Keratinocyte (primary cell): ENCODE measurements around the gene SLC25A43. TPM values are rescaled to one million over a fixed set of nuclear protein-coding genes. Genes with fewer than 3 reads are reported as not detected.

Source experiments
- DNase-seq: peaks from one replicate; pipeline ENCODE4 v3.0.0-alpha.2; 2011; ENCODE audit warnings: low read depth, missing footprints, low spot score
- FAIRE-seq: peaks from 2 replicates; lab custom pipeline; 2011; peaks lifted over from hg19 to GRCh38; lab: Jason Lieb, UNC
- H2AFZ ChIP-seq: 2 replicates; pipeline ENCODE4 v1.6.0; 2012; ENCODE audit warnings: low read length, control low read depth, inconsistent platforms; ENCODE audit not compliant: control insufficient read depth
- H3K27ac ChIP-seq: 2 replicates; pipeline ENCODE4 v1.5.1; 2011; ENCODE audit warnings: low read length; ENCODE audit not compliant: control insufficient read depth, insufficient read depth
- H3K27me3 ChIP-seq: 3 replicates; pipeline ENCODE4 v1.6.0; 2011; ENCODE audit warnings: low read length; ENCODE audit not compliant: control insufficient read depth, insufficient read depth; ENCODE audit errors: extremely low read depth
- H3K36me3 ChIP-seq, 2 experiments: 2 replicates in 1 of 2; 3 replicates in 1 of 2; pipeline ENCODE4 v1.5.1; 2011; ENCODE audit warnings: low read length in 2 of 2, mild to moderate bottlenecking in 1 of 2; ENCODE audit not compliant: control insufficient read depth in 2 of 2, insufficient read depth in 2 of 2; ENCODE audit errors: extremely low read depth in 1 of 2
- H3K4me1 ChIP-seq: 3 replicates; pipeline ENCODE4 v1.5.1; 2011; ENCODE audit warnings: low read length; ENCODE audit not compliant: control insufficient read depth, insufficient read depth; ENCODE audit errors: extremely low read depth
- H3K4me2 ChIP-seq: 3 replicates; pipeline ENCODE4 v1.6.0; 2011; ENCODE audit warnings: low read depth, low read length; ENCODE audit not compliant: control insufficient read depth, insufficient read depth; ENCODE audit errors: extremely low read depth
- H3K4me3 ChIP-seq, 3 experiments: fragments of 200-600 bp in 1 of 3; sonication (generic) in 1 of 3; 2 replicates in 2 of 3; 3 replicates in 1 of 3; pipeline ENCODE4 v1.5.1; 2011 to 2016; ENCODE audit warnings: low read length in 3 of 3, mild to moderate bottlenecking in 3 of 3, control low read depth in 2 of 3, inconsistent platforms in 1 of 3, low read depth in 1 of 3, mixed read lengths in 1 of 3, mixed run types in 1 of 3, moderate library complexity in 1 of 3; ENCODE audit not compliant: control insufficient read depth in 2 of 3, insufficient read depth in 2 of 3; ENCODE audit errors: extremely low read depth in 1 of 3
- H3K79me2 ChIP-seq: 2 replicates; pipeline ENCODE4 v1.6.0; 2012; ENCODE audit warnings: low read length; ENCODE audit not compliant: control insufficient read depth, insufficient read depth
- H3K9ac ChIP-seq: 3 replicates; pipeline ENCODE4 v1.6.0; 2011; ENCODE audit warnings: low read length; ENCODE audit not compliant: control insufficient read depth, insufficient read depth; ENCODE audit errors: extremely low read depth
- H3K9me1 ChIP-seq: 3 replicates; pipeline ENCODE4 v1.6.0; 2011; ENCODE audit warnings: low read length; ENCODE audit not compliant: control insufficient read depth, insufficient read depth; ENCODE audit errors: extremely low read depth
- H3K9me3 ChIP-seq: 2 replicates; pipeline ENCODE4 v1.5.1; 2012; ENCODE audit warnings: low read depth, low read length; ENCODE audit not compliant: control insufficient read depth
- H4K20me1 ChIP-seq: 3 replicates; pipeline ENCODE4 v1.6.0; 2011; ENCODE audit warnings: low read length; ENCODE audit not compliant: control insufficient read depth, insufficient read depth; ENCODE audit errors: extremely low read depth
- EZH2 ChIP-seq: IDR thresholded peaks from one replicate; pipeline ENCODE4 v1.6.1; 2012; ENCODE audit warnings: inconsistent platforms, mild to moderate bottlenecking, low read length, moderate library complexity
- dilution Hi-C: fragments of 300-500 bp; cut with MboI; formaldehyde crosslinking; loops from one replicate; pipeline ENCODE4 v1.7.0; 2020; ENCODE audit warnings: low sequenced_read_pairs; ENCODE audit not compliant: extremely low pct_ligation_motif_present
- polyA plus RNA-seq, 5 experiments: library from polyadenylated mRNA; depleted of rRNA in 3 of 5; stranded (reverse) in 3 of 5; stranded (forward) in 1 of 5; unstranded in 1 of 5; fragments of >200 nt; gene quantifications; 1 replicate in 1 of 5; 2 replicates in 3 of 5; 3 replicates in 1 of 5; pipeline versions ENCODE4 v1.2.1 to v1.2.3, GENCODE V29; 2011 to 2012; ENCODE audit warnings: missing spikeins in 2 of 5, low read depth in 1 of 5, low replicate concordance in 1 of 5
- TF ChIP-seq, protein P1 (sequence below), 3 experiments: IDR thresholded peaks in 1 of 3; conservative IDR thresholded peaks in 1 of 3; optimal IDR thresholded peaks in 1 of 3; 2 replicates in 2 of 3; 3 replicates in 1 of 3; pipeline versions ENCODE3 to v1.5.1; 2011; ENCODE audit warnings: low read length in 3 of 3, mild to moderate bottlenecking in 3 of 3, moderate library complexity in 2 of 3, control low read depth in 1 of 3, inconsistent platforms in 1 of 3; ENCODE audit not compliant: insufficient read depth in 2 of 3; ENCODE audit errors: extremely low read depth in 1 of 3

Gene SLC25A43
- polyA plus RNA-seq, 1 donor (not counting 4 experiments of a cell fraction or from before 2014, with no cell fraction given) = 23.0 TPM

DNA sequence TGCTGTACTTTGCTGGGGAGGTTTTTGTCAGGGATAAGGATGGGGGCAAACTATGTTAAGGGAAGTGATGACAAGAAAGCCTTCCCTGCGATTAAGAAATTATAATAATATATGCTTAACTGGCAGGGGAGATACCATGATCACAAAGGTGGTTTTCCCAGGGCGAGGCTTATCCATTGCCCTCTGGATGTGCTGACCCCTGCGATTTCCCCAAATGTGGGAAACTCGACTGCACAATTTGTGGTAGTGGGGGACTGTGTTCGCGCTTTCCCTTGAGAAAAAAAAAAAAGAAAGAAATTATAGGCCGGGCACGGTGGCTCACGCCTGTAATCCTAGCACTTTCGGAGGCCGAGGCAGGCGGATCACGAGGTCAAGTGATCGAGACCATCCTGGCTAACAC lies 24.5 kb downstream of the SLC25A43 start:
- Histone ChIP-seq H3K27ac (no peak overlapping the region), H3K9me1 (no peaks in the 10 kb centered on the region), H4K20me1 (no peaks in the 10 kb centered on the region), H2AFZ (no peak overlapping the region), H3K79me2 (no peaks in the 10 kb centered on the region), H3K9ac (no peak overlapping the region), H3K4me1 (no peaks in the 10 kb centered on the region), H3K9me3 (no peaks in the 10 kb centered on the region), H3K36me3 (peaks cover 0 to 5% of the 10 kb centered on the region in 2 experiments), H3K4me3 (no peak overlapping the region), H3K4me2 (no peak overlapping the region), H3K27me3 (no peaks in the 10 kb centered on the region)
- DNase-seq (no peak), FAIRE-seq (no peak)
- dilution Hi-C loops = no loop called here
- TF ChIP-seq, protein P1, sequence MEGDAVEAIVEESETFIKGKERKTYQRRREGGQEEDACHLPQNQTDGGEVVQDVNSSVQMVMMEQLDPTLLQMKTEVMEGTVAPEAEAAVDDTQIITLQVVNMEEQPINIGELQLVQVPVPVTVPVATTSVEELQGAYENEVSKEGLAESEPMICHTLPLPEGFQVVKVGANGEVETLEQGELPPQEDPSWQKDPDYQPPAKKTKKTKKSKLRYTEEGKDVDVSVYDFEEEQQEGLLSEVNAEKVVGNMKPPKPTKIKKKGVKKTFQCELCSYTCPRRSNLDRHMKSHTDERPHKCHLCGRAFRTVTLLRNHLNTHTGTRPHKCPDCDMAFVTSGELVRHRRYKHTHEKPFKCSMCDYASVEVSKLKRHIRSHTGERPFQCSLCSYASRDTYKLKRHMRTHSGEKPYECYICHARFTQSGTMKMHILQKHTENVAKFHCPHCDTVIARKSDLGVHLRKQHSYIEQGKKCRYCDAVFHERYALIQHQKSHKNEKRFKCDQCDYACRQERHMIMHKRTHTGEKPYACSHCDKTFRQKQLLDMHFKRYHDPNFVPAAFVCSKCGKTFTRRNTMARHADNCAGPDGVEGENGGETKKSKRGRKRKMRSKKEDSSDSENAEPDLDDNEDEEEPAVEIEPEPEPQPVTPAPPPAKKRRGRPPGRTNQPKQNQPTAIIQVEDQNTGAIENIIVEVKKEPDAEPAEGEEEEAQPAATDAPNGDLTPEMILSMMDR (optimal IDR thresholded peaks at IDR 0.05 in 1 of 3, IDR thresholded peaks at IDR 0.05 in 1 of 3, conservative IDR thresholded peaks at IDR 0.05 in 1 of 3; ENCODE audit: extremely low read depth in 1 of 3, insufficient read depth in 2 of 3, low read length in 3 of 3) = no peak
- no peak for TF ChIP-seq EZH2

DNA sequence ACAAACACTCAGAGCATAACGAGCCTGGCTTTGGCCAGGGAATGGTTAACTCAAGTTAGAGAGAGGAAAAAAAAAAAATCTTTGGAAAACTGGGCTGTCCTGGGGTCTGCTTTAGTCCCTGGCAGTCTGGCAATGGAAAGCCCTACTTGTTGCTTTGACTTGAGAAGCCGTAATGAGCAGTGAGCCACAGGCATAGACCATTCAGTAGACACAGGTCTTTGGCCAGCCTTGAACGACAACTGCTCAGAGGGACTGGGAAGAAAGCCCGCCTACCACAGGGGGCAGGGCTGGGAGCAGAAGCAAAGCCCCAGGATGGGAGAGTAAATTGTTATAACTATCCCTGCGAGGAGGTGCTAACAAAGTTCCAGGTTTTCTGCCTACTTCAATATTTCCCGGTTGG lies 25.9 kb downstream of the SLC25A43 start:
- dilution Hi-C loops = no loop called here
- Histone ChIP-seq H3K4me3 (no peak overlapping the region), H3K9ac (no peak overlapping the region), H3K36me3 (peaks cover 0 to 3% of the 10 kb centered on the region in 2 experiments), H3K27ac (no peak overlapping the region), H2AFZ (no peak overlapping the region), H4K20me1 (no peaks in the 10 kb centered on the region), H3K4me2 (no peak overlapping the region), H3K27me3 (no peaks in the 10 kb centered on the region), H3K9me1 (no peaks in the 10 kb centered on the region), H3K4me1 (no peaks in the 10 kb centered on the region), H3K79me2 (no peaks in the 10 kb centered on the region), H3K9me3 (no peaks in the 10 kb centered on the region)
- TF ChIP-seq, protein P1 (optimal IDR thresholded peaks at IDR 0.05 in 1 of 3, IDR thresholded peaks at IDR 0.05 in 1 of 3, conservative IDR thresholded peaks at IDR 0.05 in 1 of 3; ENCODE audit: extremely low read depth in 1 of 3, insufficient read depth in 2 of 3, low read length in 3 of 3) = no peak
- no peak for TF ChIP-seq EZH2
- FAIRE-seq (no peak), DNase-seq (no peak)
